ENCODE results near the gene RPL21. TPM values are rescaled to one million over a fixed set of nuclear protein-coding genes. Genes with fewer than 3 reads are reported as not detected.
"Not testable (repeated sequence)": the region's sequence is repeated elsewhere in the genome, so short reads cannot be mapped to it uniquely, and the experiment has no call there.

The RPL21 gene
- 1,779 TPM for polyA plus RNA-seq (2013, experiment 1 of 2)
- polyA plus RNA-seq (2013, experiment 2 of 2), result 1,884 TPM

- WGBS, result under 1% methylated on average over 69 of the region's 69 CpGs
- Histone ChIP-seq H3K4me3 (ENCODE audit: low read length) (peak within 1 kb of the TSS; percentile 98), H3K9ac (ENCODE audit: low read depth, low read length) (peak within 1 kb of the TSS; percentile 100), H3K27me3 (ENCODE audit: insufficient read depth, low read length) (no peaks in the 10 kb centered on the region), H3K4me1 (ENCODE audit: insufficient read depth, low read length) (peaks cover 14% of the 10 kb centered on the region), H3K27ac (ENCODE audit: low read depth, low read length) (peak within 1 kb of the TSS; percentile 99), H3K36me3 (ENCODE audit: insufficient read depth, low read length) (peaks cover 43% of the 10 kb centered on the region), H3K9me3 (ENCODE audit: insufficient read depth, low read depth, low read length) (no peaks in the 10 kb centered on the region)
Observed at GRCh38 chr13:27251166-27252091, at the start of gene RPL21. TSS of gene RPL21 (plus strand) at chr13:27251558. CDS start at chr13:27253777, 2,219 bp downstream.

- Histone ChIP-seq H3K27ac (ENCODE audit: low read depth, low read length) (no peak overlapping the region), H3K9ac (ENCODE audit: low read depth, low read length) (no peak overlapping the region), H3K4me1 (ENCODE audit: insufficient read depth, low read length) (peaks cover 6% of the 10 kb centered on the region; the same call in 1 of the 2 replicates), H3K27me3 (ENCODE audit: insufficient read depth, low read length) (no peaks in the 10 kb centered on the region), H3K36me3 (ENCODE audit: insufficient read depth, low read length) (no peaks in the 10 kb centered on the region), H3K4me3 (ENCODE audit: low read length) (no peak overlapping the region), H3K9me3 (ENCODE audit: insufficient read depth, low read depth, low read length) (no peaks in the 10 kb centered on the region)
- 81% methylated on average over 1 of the region's 1 CpG for WGBS
Observed at GRCh38 chr13:27201661-27202060, 49.7 kb upstream of the RPL21 start.

- H3K27me3 ChIP-seq (ENCODE audit: insufficient read depth, low read length), result no peaks in the 10 kb centered on the region
- no peak overlapping the region for H3K27ac ChIP-seq (ENCODE audit: low read depth, low read length)
- H3K4me3 ChIP-seq (ENCODE audit: low read length), result no peak overlapping the region
- 91% methylated on average over 3 of the region's 4 CpGs for WGBS
- no peaks in the 10 kb centered on the region for H3K36me3 ChIP-seq (ENCODE audit: insufficient read depth, low read length)
- peaks cover 6% of the 10 kb centered on the region; the same call in 1 of the 2 replicates for H3K4me1 ChIP-seq (ENCODE audit: insufficient read depth, low read length)
- no peak overlapping the region for H3K9ac ChIP-seq (ENCODE audit: low read depth, low read length)
- H3K9me3 ChIP-seq (ENCODE audit: insufficient read depth, low read depth, low read length), result no peaks in the 10 kb centered on the region
Observed at GRCh38 chr13:27203186-27203585, 48.2 kb upstream of the RPL21 start.

- 95% methylated on average over 3 of the region's 3 CpGs for WGBS
Observed at GRCh38 chr13:27203854-27204253, 47.5 kb upstream of the RPL21 start.

GRCh38 chr13:27208514-27208913 is 42.8 kb upstream of the RPL21 start:
- Histone ChIP-seq H3K36me3 (ENCODE audit: insufficient read depth, low read length) (no peaks in the 10 kb centered on the region), H3K27me3 (ENCODE audit: insufficient read depth, low read length) (no peaks in the 10 kb centered on the region), H3K27ac (ENCODE audit: low read depth, low read length) (no peak overlapping the region), H3K9ac (ENCODE audit: low read depth, low read length) (no peak overlapping the region), H3K4me3 (ENCODE audit: low read length) (no peak overlapping the region), H3K9me3 (ENCODE audit: insufficient read depth, low read depth, low read length) (0 out of 2 replicates have a peak, but pooled peaks cover 5% of the 10 kb centered on the region), H3K4me1 (ENCODE audit: insufficient read depth, low read length) (0 out of 2 replicates have a peak, but pooled peaks cover 1% of the 10 kb centered on the region)
- 95% methylated on average over 1 of the region's 1 CpG for WGBS

More at GRCh38 chr13:27203854-27204253, 47.5 kb upstream of the RPL21 start:
- no peaks in the 10 kb centered on the region for H3K9me3 ChIP-seq (ENCODE audit: insufficient read depth, low read depth, low read length)
- H3K4me3 ChIP-seq (ENCODE audit: low read length), result no peak overlapping the region
- H3K9ac ChIP-seq (ENCODE audit: low read depth, low read length), result no peak overlapping the region
- no peak overlapping the region for H3K27ac ChIP-seq (ENCODE audit: low read depth, low read length)
- peaks cover 6% of the 10 kb centered on the region; the same call in 1 of the 2 replicates for H3K4me1 ChIP-seq (ENCODE audit: insufficient read depth, low read length)
- no peaks in the 10 kb centered on the region for H3K36me3 ChIP-seq (ENCODE audit: insufficient read depth, low read length)
- H3K27me3 ChIP-seq (ENCODE audit: insufficient read depth, low read length), result no peaks in the 10 kb centered on the region

GRCh38 chr13:27211271-27211670 is 40.1 kb upstream of the RPL21 start:
- 0 out of 2 replicates have a peak, but pooled peaks cover 5% of the 10 kb centered on the region for H3K9me3 ChIP-seq (ENCODE audit: insufficient read depth, low read depth, low read length)
- no peaks in the 10 kb centered on the region for H3K4me1 ChIP-seq (ENCODE audit: insufficient read depth, low read length)
- H3K27ac ChIP-seq (ENCODE audit: low read depth, low read length), result no peak overlapping the region
- no peak overlapping the region for H3K4me3 ChIP-seq (ENCODE audit: low read length)
- 100% methylated on average over 1 of the region's 1 CpG for WGBS
- H3K36me3 ChIP-seq (ENCODE audit: insufficient read depth, low read length), result no peaks in the 10 kb centered on the region
- no peaks in the 10 kb centered on the region for H3K27me3 ChIP-seq (ENCODE audit: insufficient read depth, low read length)
- H3K9ac ChIP-seq (ENCODE audit: low read depth, low read length), result no peak overlapping the region

GRCh38 chr13:27211771-27212364 is 39.5 kb upstream of the RPL21 start:
- Histone ChIP-seq H3K9ac (ENCODE audit: low read depth, low read length) (no peak overlapping the region), H3K27ac (ENCODE audit: low read depth, low read length) (no peak overlapping the region), H3K9me3 (ENCODE audit: insufficient read depth, low read depth, low read length) (0 out of 2 replicates have a peak, but pooled peaks cover 5% of the 10 kb centered on the region), H3K36me3 (ENCODE audit: insufficient read depth, low read length) (no peaks in the 10 kb centered on the region), H3K4me1 (ENCODE audit: insufficient read depth, low read length) (no peaks in the 10 kb centered on the region), H3K27me3 (ENCODE audit: insufficient read depth, low read length) (no peaks in the 10 kb centered on the region), H3K4me3 (ENCODE audit: low read length) (no peak overlapping the region)
- whole genome bisulfite sequencing, result 89% methylated on average over 17 of the region's 17 CpGs

- H3K9ac ChIP-seq (ENCODE audit: low read depth, low read length); H3K9me3 ChIP-seq (ENCODE audit: insufficient read depth, low read depth, low read length); H3K4me1 ChIP-seq (ENCODE audit: insufficient read depth, low read length); H3K36me3 ChIP-seq (ENCODE audit: insufficient read depth, low read length); H3K4me3 ChIP-seq (ENCODE audit: low read length); H3K27me3 ChIP-seq (ENCODE audit: insufficient read depth, low read length); H3K27ac ChIP-seq (ENCODE audit: low read depth, low read length): not testable (repeated sequence)
- 90% methylated on average over 5 of the region's 5 CpGs for WGBS
Observed at GRCh38 chr13:27213386-27213785, 38.0 kb upstream of the RPL21 start.

GRCh38 chr13:27217791-27218190 is 33.6 kb upstream of the RPL21 start:
- H3K4me1 ChIP-seq (ENCODE audit: insufficient read depth, low read length); H3K9ac ChIP-seq (ENCODE audit: low read depth, low read length); H3K36me3 ChIP-seq (ENCODE audit: insufficient read depth, low read length); H3K4me3 ChIP-seq (ENCODE audit: low read length); H3K9me3 ChIP-seq (ENCODE audit: insufficient read depth, low read depth, low read length); H3K27me3 ChIP-seq (ENCODE audit: insufficient read depth, low read length); H3K27ac ChIP-seq (ENCODE audit: low read depth, low read length): not testable (repeated sequence)
- WGBS, result 69% methylated on average over 2 of the region's 2 CpGs

- not testable (repeated sequence) for H3K27ac ChIP-seq (ENCODE audit: low read depth, low read length); H3K4me1 ChIP-seq (ENCODE audit: insufficient read depth, low read length); H3K9ac ChIP-seq (ENCODE audit: low read depth, low read length); H3K9me3 ChIP-seq (ENCODE audit: insufficient read depth, low read depth, low read length); H3K36me3 ChIP-seq (ENCODE audit: insufficient read depth, low read length); H3K27me3 ChIP-seq (ENCODE audit: insufficient read depth, low read length); H3K4me3 ChIP-seq (ENCODE audit: low read length)
- no CpG with 5 or more reads among the region's 1 CpG for WGBS
Observed at GRCh38 chr13:27218861-27219260, 32.5 kb upstream of the RPL21 start.

- H3K4me1 ChIP-seq (ENCODE audit: insufficient read depth, low read length), result no peaks in the 10 kb centered on the region
- no peaks in the 10 kb centered on the region for H3K9me3 ChIP-seq (ENCODE audit: insufficient read depth, low read depth, low read length)
- no peak overlapping the region for H3K9ac ChIP-seq (ENCODE audit: low read depth, low read length)
- no peaks in the 10 kb centered on the region for H3K36me3 ChIP-seq (ENCODE audit: insufficient read depth, low read length)
- no peaks in the 10 kb centered on the region for H3K27me3 ChIP-seq (ENCODE audit: insufficient read depth, low read length)
- no peak overlapping the region for H3K4me3 ChIP-seq (ENCODE audit: low read length)
- no peak overlapping the region for H3K27ac ChIP-seq (ENCODE audit: low read depth, low read length)
- WGBS, result 89% methylated on average over 19 of the region's 19 CpGs
Observed at GRCh38 chr13:27219611-27220010, 31.7 kb upstream of the RPL21 start.
